Effector CD4-positive, alpha-beta T cell (primary cell): ENCODE measurements around the gene PPAN.

ENCODE experiments used
- DNase-seq: peaks from one replicate; pipeline ENCODE4 v3.0.0-alpha.2; 2020

PPAN gene

DNA sequence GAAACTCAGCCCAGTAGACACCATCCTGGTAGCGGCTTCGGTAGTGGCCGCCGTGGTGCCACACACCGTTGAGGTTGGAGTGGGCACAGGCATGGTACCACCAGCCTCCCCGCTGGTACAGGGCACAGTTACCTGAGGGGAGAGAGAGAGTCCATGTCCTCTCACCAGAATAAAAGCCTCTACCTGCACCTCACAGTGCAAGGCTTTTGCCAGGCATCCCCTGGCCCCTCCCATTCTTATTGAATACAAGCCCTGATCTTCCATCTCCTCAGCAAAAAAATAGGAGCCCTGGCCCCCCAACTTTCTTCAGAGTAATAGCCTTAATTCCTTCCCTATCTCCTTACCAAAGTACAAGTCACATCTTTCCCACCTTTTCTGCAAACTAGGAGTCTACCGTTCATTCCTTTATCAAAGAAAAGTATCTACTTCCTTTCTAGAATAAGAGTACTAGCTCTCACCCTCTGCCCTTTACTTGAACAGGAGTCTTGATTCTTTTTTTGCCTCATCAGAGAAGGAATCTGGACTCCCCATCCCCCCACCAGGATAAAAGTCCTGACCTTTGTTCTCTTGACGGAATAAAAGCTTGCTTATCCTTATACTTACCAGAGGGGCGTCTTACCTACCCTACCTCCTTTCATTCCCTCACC is 13.4 kb upstream of the PPAN start:
- DNase-seq = no peak

DNA sequence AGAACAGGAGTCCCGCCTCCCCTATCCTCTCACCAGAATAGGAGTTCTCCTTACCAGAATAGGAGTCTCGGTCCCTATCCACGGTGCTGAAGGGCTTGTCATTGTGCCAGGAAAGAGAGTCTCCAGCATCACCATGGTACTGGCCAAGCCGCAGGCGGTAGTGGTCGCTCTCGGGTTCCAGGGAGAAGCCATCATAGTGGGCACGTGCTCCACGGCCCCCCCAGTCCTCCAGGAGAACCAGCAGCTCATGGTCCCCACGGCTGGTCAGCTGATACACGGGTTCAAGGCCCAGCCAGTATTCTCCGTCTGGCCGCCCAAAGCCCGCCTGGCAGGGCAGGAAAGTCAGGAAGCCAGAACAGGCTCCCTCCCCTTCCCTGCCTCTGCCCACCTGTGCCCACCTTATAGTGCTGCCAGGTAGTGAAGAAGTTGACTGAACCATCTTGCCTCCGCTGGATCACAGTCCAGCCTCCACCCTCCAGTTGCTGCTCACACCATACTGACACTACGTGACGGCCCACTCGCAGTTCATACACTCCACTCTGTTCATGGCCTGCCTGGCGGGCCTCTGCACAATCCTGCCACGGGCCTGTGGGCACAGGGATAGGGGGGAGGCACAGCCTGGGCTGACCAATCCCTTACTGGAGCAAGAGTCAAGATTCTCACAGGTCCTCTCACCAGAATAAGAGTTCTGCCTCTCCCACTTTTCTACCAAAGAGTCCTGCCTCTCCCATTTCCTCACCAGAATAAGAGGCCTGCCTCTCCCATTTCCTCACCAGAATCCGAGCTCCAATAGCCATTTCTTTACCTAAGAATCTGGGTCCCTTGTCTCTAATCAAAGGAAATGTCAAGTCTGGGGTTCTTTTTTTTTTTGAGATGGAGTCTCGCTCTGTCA is 12.6 kb upstream of the PPAN start:
- DNase-seq = no peak

GRCh38 chr19:10095622-10095947 is 10.6 kb upstream of the PPAN start:
- DNase-seq = no peak

DNA sequence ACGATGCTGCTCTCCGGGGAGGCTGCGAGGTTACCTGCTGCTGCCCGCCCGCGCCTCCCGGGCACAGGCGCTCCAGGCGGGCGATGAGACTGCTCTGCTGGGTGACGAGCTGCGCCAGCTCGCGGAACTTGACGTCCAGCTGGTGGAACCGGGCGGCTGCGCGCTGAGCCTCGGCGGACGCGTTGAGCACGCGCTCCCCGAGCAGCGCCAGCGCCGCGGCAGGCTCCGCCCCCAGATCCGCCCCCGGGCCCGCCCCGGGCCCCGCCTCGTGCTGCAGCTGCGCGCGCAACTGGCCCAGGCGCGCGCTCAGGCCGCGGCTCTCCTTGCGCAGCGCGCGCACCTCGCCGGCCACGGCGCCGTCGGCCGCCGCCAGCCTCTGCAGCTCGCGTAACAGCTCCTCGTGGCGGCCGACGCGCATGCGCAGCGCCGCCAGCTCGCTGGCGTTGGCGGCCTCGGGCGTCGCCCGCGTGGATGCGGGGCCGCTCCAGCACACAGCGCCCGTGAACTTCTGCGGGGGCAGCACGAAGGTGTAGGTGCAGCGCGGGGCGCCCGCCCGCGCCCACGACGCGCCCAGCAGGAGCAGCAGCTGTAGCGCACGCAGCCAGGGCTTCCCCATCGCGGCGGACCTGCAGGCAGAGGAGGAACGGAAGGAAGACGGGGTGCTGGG is 10.1 kb upstream of the PPAN start:
- DNase-seq = peak; percentile 80

DNA sequence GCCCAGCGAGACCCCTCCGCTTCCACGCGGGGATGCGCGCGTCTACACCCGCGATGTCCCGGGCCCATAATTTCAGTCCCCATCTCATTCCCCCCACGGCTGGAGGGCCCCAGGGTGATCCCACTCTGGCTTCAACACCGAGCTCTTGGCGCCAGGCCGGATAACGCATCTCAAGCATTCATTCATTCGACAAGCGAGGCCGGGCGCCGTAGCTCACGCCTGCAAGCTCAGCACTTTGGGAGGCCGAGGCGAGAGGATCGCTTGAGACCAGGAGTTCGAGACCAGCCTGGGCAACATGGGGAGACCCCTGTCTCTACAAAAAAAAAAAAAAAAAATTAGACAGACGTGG is 9.6 kb upstream of the PPAN start:
- DNase-seq = no peak

GRCh38 chr19:10100163-10100785 is 5.9 kb upstream of the PPAN start:
- no peak for DNase-seq

- DNase-seq = no peak
These were observed 3.4 kb upstream of the PPAN start for GRCh38 chr19:10102787-10103236.

DNA sequence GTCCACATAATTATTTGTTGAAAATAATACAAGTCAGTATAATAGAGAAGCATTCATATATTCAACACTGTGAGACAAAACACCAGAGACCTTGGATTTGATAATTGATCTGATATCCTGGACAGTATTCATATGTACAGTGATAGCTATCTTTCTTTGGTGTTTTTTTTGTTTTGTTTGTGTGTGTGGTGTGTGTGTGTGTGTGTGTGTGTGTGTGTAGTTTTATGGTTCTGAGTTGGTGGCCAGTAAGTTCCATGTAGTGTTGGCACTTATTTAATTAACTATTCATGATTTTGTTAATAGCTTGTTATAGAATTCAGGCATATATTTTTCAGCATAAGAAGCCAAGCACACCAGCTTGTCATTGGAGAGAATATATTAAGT is 2.0 kb upstream of the PPAN start:
- no peak for DNase-seq

GRCh38 chr19:10104665-10105508 is 1.3 kb upstream of the PPAN start:
- peak; percentile 78 for DNase-seq

GRCh38 chr19:10105509-10106099 is 558 bp upstream of the PPAN start:
- DNase-seq = peak; percentile 53

DNA sequence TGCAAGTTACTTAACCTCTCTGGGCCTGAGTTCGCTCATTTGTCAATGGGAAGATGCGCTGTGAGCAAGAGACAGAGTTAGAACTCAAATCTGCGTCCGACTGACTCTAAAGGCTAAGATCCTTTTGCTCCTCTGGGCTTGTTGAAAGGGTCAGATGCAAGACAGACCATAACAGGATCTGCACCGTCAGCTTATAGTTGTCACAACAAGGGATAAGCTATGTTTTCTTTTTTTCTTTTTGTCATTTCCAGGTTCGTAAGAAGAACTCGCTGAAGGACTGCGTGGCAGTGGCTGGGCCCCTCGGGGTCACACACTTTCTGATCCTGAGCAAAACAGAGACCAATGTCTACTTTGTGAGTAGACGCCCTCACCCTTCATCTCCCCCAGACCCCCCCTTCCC is 1.1 kb downstream of the PPAN start:
- no peak for DNase-seq

- no peak for DNase-seq
These were observed 1.7 kb downstream of the PPAN start for GRCh38 chr19:10107817-10108367.

- DNase-seq = no peak
These were observed 3.4 kb downstream of the PPAN start for GRCh38 chr19:10109528-10109927.

GRCh38 chr19:10110076-10110971 is 4.2 kb downstream of the PPAN start:
- DNase-seq = no peak

DNA sequence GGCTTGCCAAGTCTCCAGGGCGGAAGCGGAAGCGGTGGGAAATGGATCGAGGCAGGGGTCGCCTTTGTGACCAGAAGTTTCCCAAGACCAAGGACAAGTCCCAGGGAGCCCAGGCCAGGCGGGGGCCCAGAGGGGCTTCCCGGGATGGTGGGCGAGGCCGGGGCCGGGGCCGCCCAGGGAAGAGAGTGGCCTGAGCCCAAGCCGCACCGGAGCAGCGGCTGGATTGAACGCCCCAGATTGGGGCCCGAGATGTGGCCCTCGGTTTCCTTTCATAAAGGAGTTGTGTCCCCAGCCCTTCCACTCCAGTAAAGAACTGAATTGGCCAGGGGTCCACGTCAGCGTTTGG is 4.8 kb downstream of the PPAN start:
- no peak for DNase-seq

DNA sequence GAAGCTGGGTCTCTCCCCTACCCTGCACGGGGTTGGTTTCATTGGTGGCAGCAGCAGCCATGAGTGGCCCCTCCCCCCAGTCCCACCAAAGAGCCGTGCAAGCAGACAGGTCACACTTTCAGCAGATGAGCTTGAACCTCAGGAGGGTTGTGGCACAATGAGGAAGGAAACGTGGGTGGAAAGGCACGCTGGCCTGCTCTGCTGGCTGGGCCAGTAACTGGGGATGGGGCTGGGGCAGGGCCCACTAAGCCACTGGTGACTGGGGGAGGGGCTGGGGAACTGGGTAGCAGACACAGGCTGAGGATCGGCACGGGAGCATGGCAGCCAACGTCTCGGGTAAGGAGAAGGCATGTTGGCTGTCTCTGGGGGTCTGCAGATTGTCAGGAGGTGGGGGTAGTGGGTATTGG is 5.2 kb downstream of the PPAN start, which contains the start of gene P2RY11:
TSS of gene P2RY11 (plus strand) at position 289 of the 407 bp plus-strand sequence. CDS start at position 318, 29 bp downstream.
- no peak for DNase-seq

- DNase-seq = peak; percentile 46
These were observed 6.0 kb downstream of the PPAN start for GRCh38 chr19:10112037-10112761.

GRCh38 chr19:10112895-10113591 is 6.9 kb downstream of the PPAN start:
- peak; percentile 58 for DNase-seq

- DNase-seq = no peak
These were observed 7.4 kb downstream of the PPAN start for GRCh38 chr19:10113592-10113963.
